Measurements from ENCODE around the gene RELN.
"Not testable (repeated sequence)": the region's sequence is repeated elsewhere in the genome, so short reads cannot be mapped to it uniquely, and the experiment has no call there.

Gene RELN

GRCh38 chr7:103851357-103851756 lies 138.1 kb downstream of the RELN start:
- DNase-seq (ENCODE audit: low read depth, low spot score) = no peak

DNA sequence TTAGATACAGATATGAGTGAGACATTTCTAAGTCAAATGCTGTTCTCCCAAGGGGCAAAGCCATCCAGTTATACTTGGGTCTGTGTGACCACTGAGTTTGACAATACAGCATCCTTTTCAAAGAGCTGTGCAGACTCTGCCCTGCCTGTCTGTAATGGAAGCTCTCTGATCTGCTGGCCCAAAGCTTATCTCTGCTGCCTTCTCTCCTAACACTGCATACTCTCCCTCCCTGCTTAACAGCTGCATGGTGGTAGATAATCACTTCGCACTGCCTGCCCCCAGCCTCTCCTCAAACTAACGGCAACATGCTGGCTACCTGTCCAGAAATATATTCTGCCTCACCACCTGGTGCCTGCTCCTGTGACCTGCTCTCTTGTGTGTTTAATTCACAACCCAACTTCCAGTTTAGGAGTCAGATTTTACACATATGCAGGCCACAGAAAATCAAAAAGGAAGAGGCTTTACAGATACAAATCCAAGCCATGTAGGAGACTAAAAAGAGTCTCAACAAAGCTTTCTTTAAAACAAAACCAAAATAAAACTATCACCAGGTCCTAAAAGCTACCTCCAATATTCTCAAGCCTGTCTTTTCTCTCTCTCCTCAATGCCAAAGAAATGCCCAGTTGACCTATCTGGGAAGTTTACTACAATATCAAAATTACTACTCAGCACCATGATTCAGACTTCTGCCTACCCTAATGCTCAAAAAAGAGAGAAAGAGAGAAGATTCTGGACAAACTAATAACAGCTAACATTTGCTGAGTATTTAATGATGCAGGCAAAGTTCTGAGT lies 145.6 kb downstream of the RELN start:
- DNase-seq (ENCODE audit: low read depth, low spot score) = no peak

GRCh38 chr7:103833401-103833800 lies 156.1 kb downstream of the RELN start:
- DNase-seq (ENCODE audit: low read depth, low spot score) = no peak

- no peak for DNase-seq (ENCODE audit: low read depth, low spot score)
Observed at GRCh38 chr7:103832438-103832837, 157.0 kb downstream of the RELN start.

GRCh38 chr7:103824251-103824650 lies 165.2 kb downstream of the RELN start:
- no peak for DNase-seq (ENCODE audit: low read depth, low spot score)

DNA sequence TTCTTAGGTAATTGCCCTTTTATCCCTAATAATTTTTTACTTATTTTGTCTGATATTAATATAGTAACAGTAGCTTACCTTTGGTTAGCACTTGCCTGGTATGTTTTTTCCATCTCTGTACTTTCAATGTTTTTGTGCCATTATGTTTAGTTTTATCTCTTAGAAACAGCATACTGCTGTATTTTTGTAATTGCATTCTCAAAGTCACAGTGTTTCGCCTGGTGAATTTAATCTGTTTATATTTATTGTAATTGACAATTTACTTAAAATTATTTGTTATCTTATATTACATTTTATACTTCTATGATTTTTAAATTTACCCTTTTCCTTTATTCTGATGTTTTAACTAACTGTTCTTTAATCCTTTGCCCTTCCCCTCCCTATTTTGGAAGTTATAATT lies 166.4 kb downstream of the RELN start:
- no peak for DNase-seq (ENCODE audit: low read depth, low spot score)

- DNase-seq (ENCODE audit: low read depth, low spot score) = no peak
Observed at GRCh38 chr7:103821092-103821491, 168.4 kb downstream of the RELN start.

- DNase-seq (ENCODE audit: low read depth, low spot score) = not testable (repeated sequence)
Observed at GRCh38 chr7:103815972-103816371, 173.5 kb downstream of the RELN start.

GRCh38 chr7:103813970-103814369 lies 175.5 kb downstream of the RELN start:
- DNase-seq (ENCODE audit: low read depth, low spot score) = no peak

GRCh38 chr7:103811997-103812396 lies 177.5 kb downstream of the RELN start:
- DNase-seq (ENCODE audit: low read depth, low spot score) = no peak

- no peak for DNase-seq (ENCODE audit: low read depth, low spot score)
Observed at GRCh38 chr7:103811290-103811689, 178.2 kb downstream of the RELN start.

DNA sequence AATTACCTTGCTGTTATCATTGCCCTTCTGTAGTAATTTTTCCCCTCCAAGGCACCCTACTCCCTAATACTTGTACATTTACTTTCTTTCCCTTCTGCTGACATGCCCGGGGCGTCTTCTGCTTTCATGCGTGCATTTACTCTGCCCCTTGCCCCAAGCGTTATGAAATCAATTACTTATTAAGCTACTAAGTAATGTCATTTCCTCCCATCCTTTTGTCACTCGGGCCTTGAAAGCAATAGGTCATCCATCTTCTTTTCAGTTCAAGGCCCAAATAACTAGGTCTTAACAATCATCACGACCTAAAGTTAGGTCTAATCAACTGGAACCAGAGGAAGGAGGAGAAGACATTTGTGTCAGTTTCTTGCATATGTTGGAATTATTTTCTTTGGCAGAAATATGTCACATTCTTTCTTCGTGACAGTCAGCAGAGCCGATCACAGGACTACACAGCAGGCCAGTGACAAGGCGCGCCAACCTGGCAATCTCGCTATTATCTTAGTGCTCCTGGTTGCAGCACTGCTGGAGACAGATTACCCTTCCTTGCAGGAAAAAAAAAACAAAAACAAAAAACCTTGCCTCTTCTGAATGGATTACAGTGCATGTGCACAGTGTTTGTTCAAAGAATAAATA lies 179.2 kb downstream of the RELN start:
- DNase-seq (ENCODE audit: low read depth, low spot score) = no peak

- DNase-seq (ENCODE audit: low read depth, low spot score) = no peak
Observed at GRCh38 chr7:103809229-103809994, 180.0 kb downstream of the RELN start.

DNA sequence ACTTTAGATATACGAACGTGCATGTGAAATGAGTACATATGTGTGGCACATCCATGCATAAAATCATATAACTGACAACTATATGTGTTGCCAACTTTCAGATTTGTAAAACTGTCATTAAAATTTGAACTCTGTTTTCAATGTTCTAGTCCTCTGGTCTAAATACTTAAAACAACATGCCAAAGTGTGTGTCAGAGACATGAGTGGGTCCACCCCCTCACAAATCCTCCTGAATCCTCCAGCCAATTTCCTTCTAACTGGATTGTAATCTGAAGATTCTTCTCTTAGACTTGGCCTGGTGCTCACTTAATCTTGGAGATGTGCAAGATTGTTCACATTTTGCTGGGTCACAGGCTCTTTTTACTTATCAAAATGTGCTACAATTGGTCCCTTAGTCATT lies 184.1 kb downstream of the RELN start:
- no peak for DNase-seq (ENCODE audit: low read depth, low spot score)

DNA sequence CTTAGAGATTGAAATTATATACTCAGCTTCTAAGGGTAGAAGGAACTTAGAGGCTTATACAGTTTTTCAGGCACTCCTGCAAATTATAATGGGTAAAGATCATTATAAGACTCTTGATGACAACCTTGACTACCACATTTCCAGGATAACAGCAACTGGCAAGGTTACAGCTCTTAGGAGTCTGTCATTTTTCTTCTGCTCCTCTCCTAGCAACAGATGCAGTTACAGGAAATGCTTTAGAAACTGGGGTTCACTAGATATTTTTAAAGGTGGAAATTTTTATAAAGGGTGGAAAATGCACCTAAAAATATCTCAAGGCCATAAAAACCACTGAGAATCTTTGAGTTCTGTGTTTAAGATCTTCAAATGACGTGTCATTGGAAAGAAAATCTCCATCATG lies 185.8 kb downstream of the RELN start:
- DNase-seq (ENCODE audit: low read depth, low spot score) = no peak

DNA sequence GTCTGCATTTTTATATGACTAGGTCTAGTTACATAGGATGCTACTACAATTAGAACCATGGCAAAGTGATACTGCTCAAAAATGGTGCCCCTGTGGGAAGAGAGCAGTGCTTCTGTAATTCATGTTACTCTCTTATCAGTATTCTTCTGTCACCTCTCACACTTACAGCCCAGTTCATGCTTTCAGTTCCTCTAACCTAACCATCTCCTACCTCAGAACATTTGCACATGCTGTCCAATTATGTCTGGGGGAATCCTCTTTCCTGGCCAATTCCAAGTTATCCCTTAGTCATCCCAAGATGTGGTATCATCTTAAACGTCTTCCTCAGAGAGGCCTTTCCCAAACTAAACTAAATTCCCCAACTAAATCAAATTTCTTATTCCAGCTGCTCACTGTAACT lies 190.2 kb downstream of the RELN start:
- no peak for DNase-seq (ENCODE audit: low read depth, low spot score)

- no peak for DNase-seq (ENCODE audit: low read depth, low spot score)
Observed at GRCh38 chr7:103797647-103798307, 191.7 kb downstream of the RELN start.

GRCh38 chr7:103796327-103796962 lies 193.0 kb downstream of the RELN start:
- no peak for DNase-seq (ENCODE audit: low read depth, low spot score)

GRCh38 chr7:103795787-103796186 lies 193.7 kb downstream of the RELN start:
- DNase-seq (ENCODE audit: low read depth, low spot score) = no peak

- DNase-seq (ENCODE audit: low read depth, low spot score) = no peak
Observed at GRCh38 chr7:103795107-103795506, 194.4 kb downstream of the RELN start.

- no peak for DNase-seq (ENCODE audit: low read depth, low spot score)
Observed at GRCh38 chr7:103794424-103794823, 195.0 kb downstream of the RELN start.

- no peak for DNase-seq (ENCODE audit: low read depth, low spot score)
Observed at GRCh38 chr7:103793614-103794013, 195.8 kb downstream of the RELN start.
